GM21576 (cell line): Measurements from ENCODE around the gene RBBP9.
"Not testable (repeated sequence)": the region's sequence is repeated elsewhere in the genome, so short reads cannot be mapped to it uniquely, and the experiment has no call there.

Source experiments
- ATAC-seq: cut with Tn5 transposase; IDR thresholded peaks from one replicate; pipeline ENCODE4 v1.9.1; 2021; ENCODE audit warnings: mild to moderate bottlenecking, moderate library complexity; ENCODE audit not compliant: unreplicated experiment

Gene RBBP9

GRCh38 chr20:18496740-18497592 is at the start of gene RBBP9:
Gene RBBP9, minus strand, starts transcription at chr20:18497225. Its CDS starts 58 bp downstream, at chr20:18497167.
- peak; percentile 99 for ATAC-seq

- no peak for ATAC-seq
These were observed 48.5 kb upstream of the RBBP9 start for GRCh38 chr20:18545566-18545965.

- no peak for ATAC-seq
These were observed 46.9 kb upstream of the RBBP9 start for GRCh38 chr20:18543932-18544331.

- no peak for ATAC-seq
These were observed 46.2 kb upstream of the RBBP9 start for GRCh38 chr20:18543216-18543615.

- ATAC-seq, result no peak
These were observed 44.7 kb upstream of the RBBP9 start for GRCh38 chr20:18541741-18542140.

GRCh38 chr20:18537651-18538050 is 40.6 kb upstream of the RBBP9 start:
- no peak for ATAC-seq

GRCh38 chr20:18533978-18534644 is 37.1 kb upstream of the RBBP9 start:
- no peak for ATAC-seq

- no peak for ATAC-seq
These were observed 36.5 kb upstream of the RBBP9 start for GRCh38 chr20:18533491-18533890.

GRCh38 chr20:18532626-18533025 is 35.6 kb upstream of the RBBP9 start:
- ATAC-seq, result no peak

- ATAC-seq, result no peak
These were observed 32.0 kb upstream of the RBBP9 start for GRCh38 chr20:18529041-18529440.

GRCh38 chr20:18527836-18528235 is 30.8 kb upstream of the RBBP9 start:
- ATAC-seq, result no peak

- no peak for ATAC-seq
These were observed 30.3 kb upstream of the RBBP9 start for GRCh38 chr20:18527339-18527738.

GRCh38 chr20:18526761-18527160 is 29.7 kb upstream of the RBBP9 start:
- not testable (repeated sequence) for ATAC-seq

GRCh38 chr20:18524646-18525045 is 27.6 kb upstream of the RBBP9 start:
- no peak for ATAC-seq

GRCh38 chr20:18523066-18523465 is 26.0 kb upstream of the RBBP9 start:
- no peak for ATAC-seq

- ATAC-seq, result not testable (repeated sequence)
These were observed 25.0 kb upstream of the RBBP9 start for GRCh38 chr20:18522066-18522465.

GRCh38 chr20:18515973-18516372 is 18.9 kb upstream of the RBBP9 start:
- ATAC-seq, result no peak

- ATAC-seq, result no peak
These were observed 17.1 kb upstream of the RBBP9 start for GRCh38 chr20:18514127-18514526.

- ATAC-seq, result no peak
These were observed 16.2 kb upstream of the RBBP9 start for GRCh38 chr20:18513208-18513607.

GRCh38 chr20:18511571-18511970 is 14.5 kb upstream of the RBBP9 start:
- no peak for ATAC-seq

- ATAC-seq, result peak; percentile 93
These were observed 10.5 kb upstream of the RBBP9 start, which contains the start of gene SEC23B for GRCh38 chr20:18507218-18508191. Gene SEC23B, plus strand, starts transcription at chr20:18507940. Its CDS starts 2,896 bp downstream, at chr20:18510836.
